ENCODE results near the gene IDS. TPM values are rescaled to one million over a fixed set of nuclear protein-coding genes. Genes with fewer than 3 reads are reported as not detected.

IDS gene
- total and polyA plus RNA-seq, 2 of the 8 experiments (the other 6 are each of a cell fraction or from before 2014, with no cell fraction given), result 19.9 to 20.7 TPM

GRCh38 chrX:149473092-149473491 is 32.0 kb downstream of the IDS start:
- Histone ChIP-seq H3K79me2 (ENCODE audit: control insufficient read depth in 1 of 2, insufficient read depth in 2 of 2, low read length in 2 of 2) (no peaks in the 10 kb centered on the region), H3K27ac (ENCODE audit: low read depth, low read length) (no peak overlapping the region), H2BK5ac (ENCODE audit: low read depth, low read length) (no peak overlapping the region), H2BK15ac (ENCODE audit: low read length) (no peak overlapping the region), H3K4me2 (ENCODE audit: insufficient read depth in 1 of 2, low read depth in 2 of 2, low read length in 2 of 2) (no peak overlapping the region), H3K4me3 (ENCODE audit: extremely low read depth in 1 of 4, insufficient read depth in 2 of 4, low read depth in 3 of 4, low read length in 4 of 4) (no peak overlapping the region), H3K27me3 (replicated peaks in 1 of 4; ENCODE audit: control insufficient read depth in 3 of 4, extremely low read depth in 1 of 4, insufficient read depth in 3 of 4, low read length in 3 of 4) (no peaks in the 10 kb centered on the region), H3K18ac (ENCODE audit: extremely low read depth, low read length) (no peak overlapping the region), H4K5ac (ENCODE audit: insufficient read length, low read depth, low read length) (no peak overlapping the region), H3K4ac (replicated peaks; ENCODE audit: insufficient read length, low read depth, low read length) (no peak overlapping the region), H3K9ac (replicated peaks in 1 of 4; ENCODE audit: extremely low read depth in 1 of 4, low read depth in 3 of 4, low read length in 3 of 4) (no peak overlapping the region), H3K9me3 (ENCODE audit: insufficient read depth in 2 of 2, low read depth in 1 of 2, low read length in 1 of 2) (no peaks in the 10 kb centered on the region), H2AFZ (ENCODE audit: low read length) (no peak overlapping the region), H3K4me1 (replicated peaks in 1 of 4; ENCODE audit: control insufficient read depth in 3 of 4, insufficient read depth in 4 of 4, low read length in 3 of 4) (no peaks in the 10 kb centered on the region), H3K23ac (ENCODE audit: insufficient read length) (no peak overlapping the region), H2BK20ac (ENCODE audit: low read length) (no peak overlapping the region), H4K20me1 (replicated peaks in 1 of 2; ENCODE audit: control insufficient read depth in 1 of 2, insufficient read depth in 2 of 2, low read length in 2 of 2) (no peaks in the 10 kb centered on the region), H2BK120ac (replicated peaks; ENCODE audit: low read depth, low read length) (no peak overlapping the region), H3K14ac (ENCODE audit: insufficient read length) (no peak overlapping the region), H2BK12ac (ENCODE audit: low read depth, low read length) (no peak overlapping the region), H3K79me1 (ENCODE audit: low read depth, low read length) (no peaks in the 10 kb centered on the region), H3K56ac (replicated peaks; ENCODE audit: insufficient read length, low read depth, low read length) (no peak overlapping the region), H4K91ac (replicated peaks; ENCODE audit: insufficient read length, low read length) (no peak overlapping the region), H4K8ac (ENCODE audit: extremely low read depth, insufficient read depth, low read length) (no peak overlapping the region), H2AK5ac (ENCODE audit: low read depth, low read length) (no peak overlapping the region), H3K23me2 (ENCODE audit: low read depth, low read length) (no peaks in the 10 kb centered on the region), H3K36me3 (ENCODE audit: control insufficient read depth in 2 of 4, insufficient read depth in 4 of 4, low read length in 3 of 4) (no peaks in the 10 kb centered on the region)
- 100% methylated on average over 1 of the region's 1 CpG; no CpG with 5 or more reads in 1 of the 2 experiments for WGBS, 2 experiments (ENCODE audit: extremely low coverage in 1 of 2, insufficient coverage in 1 of 2, insufficient read length in 1 of 2, insufficient replicate concordance in 2 of 2, low coverage in 1 of 2, low lambda C conversion rate in 2 of 2, missing lambda C conversion rate in 1 of 2)
- no peak for FAIRE-seq
- TF ChIP-seq JUN (IDR thresholded peaks at IDR 0.05; ENCODE audit: low read depth, low read length) (no peak), ASH2L (IDR thresholded peaks at IDR 0.05; ENCODE audit: low read length) (no peak), HDAC6 (IDR thresholded peaks at IDR 0.05; ENCODE audit: low read depth, low read length) (no peak), POU5F1 (IDR thresholded peaks at IDR 0.05; ENCODE audit: low read depth, low read length) (no peak), YY1 (IDR thresholded peaks at IDR 0.05; ENCODE audit: low read depth, low read length) (no peak), KDM4A (IDR thresholded peaks at IDR 0.05; ENCODE audit: low read depth, low read length, severe bottlenecking) (no peak), SAP30 (IDR thresholded peaks at IDR 0.05; ENCODE audit: insufficient read depth, insufficient replicate concordance, low read length) (no peak), GABPA (IDR thresholded peaks at IDR 0.05; ENCODE audit: borderline replicate concordance, insufficient read depth, low read length) (no peak), RBBP5 (IDR thresholded peaks at IDR 0.05; ENCODE audit: borderline replicate concordance, low read depth, low read length) (no peak), NANOG (IDR thresholded peaks at IDR 0.05; ENCODE audit: insufficient read depth, low read depth, low read length, poor library complexity, severe bottlenecking) (no peak), CTBP2 (IDR thresholded peaks at IDR 0.05; ENCODE audit: borderline replicate concordance, insufficient read depth, insufficient read length, low read length) (no peak)
- CTCF ChIA-PET (ENCODE audit: partially characterized antibody), result interaction anchor here (1.0 to 4.6 kb wide), 3 partner anchors 30 to 189 kb away, joined by 3 to 26 read pairs (median 3); no protein-coding TSS in a partner anchor
- POLR2A ChIA-PET (ENCODE audit: partially characterized antibody), result no interaction called here
- no peak for DNase-seq (ENCODE audit: low read depth in 1 of 2, low spot score in 2 of 2)

Measured in H1 (cell line).